Activated T-helper 9 cell treated with anti-CD3 and anti-CD28 coated beads, Interleukin-2, amount 50 U/mL, for 16 hours (primary cell): ENCODE results near the gene ZWILCH.

Experiments used
- DNase-seq: peaks from one replicate; pipeline ENCODE4 v3.0.0-alpha.2; 2020; ENCODE audit warnings: low read depth

ZWILCH gene

GRCh38 chr15:66545255-66545654 lies 40.1 kb downstream of the ZWILCH start:
- DNase-seq: no peak

GRCh38 chr15:66555685-66556084 lies 50.6 kb downstream of the ZWILCH start:
- no peak for DNase-seq

- no peak for DNase-seq
These were observed 53.1 kb downstream of the ZWILCH start for GRCh38 chr15:66558271-66558670.

GRCh38 chr15:66560856-66561525 lies 55.9 kb downstream of the ZWILCH start:
- no peak for DNase-seq

- no peak for DNase-seq
These were observed 58.0 kb downstream of the ZWILCH start for GRCh38 chr15:66563126-66563525.

- no peak for DNase-seq
These were observed 58.5 kb downstream of the ZWILCH start for GRCh38 chr15:66563566-66564110.

GRCh38 chr15:66564136-66565041 lies 59.3 kb downstream of the ZWILCH start:
- DNase-seq: no peak

- DNase-seq: no peak
These were observed 60.1 kb downstream of the ZWILCH start for GRCh38 chr15:66565141-66565641.

GRCh38 chr15:66565741-66566144 lies 60.6 kb downstream of the ZWILCH start, which contains the start of gene LCTL:
TSS of gene LCTL (minus strand) at chr15:66565998. CDS start at chr15:66565365, 633 bp downstream.
- no peak for DNase-seq

- peak; percentile 14 for DNase-seq
These were observed 61.9 kb downstream of the ZWILCH start for GRCh38 chr15:66566963-66567531.

GRCh38 chr15:66567897-66568296 lies 62.8 kb downstream of the ZWILCH start:
- no peak for DNase-seq

- no peak for DNase-seq
These were observed 64.5 kb downstream of the ZWILCH start for GRCh38 chr15:66569461-66570137.

- no peak for DNase-seq
These were observed 65.2 kb downstream of the ZWILCH start for GRCh38 chr15:66570327-66570726.

- DNase-seq: no peak
These were observed 65.8 kb downstream of the ZWILCH start for GRCh38 chr15:66570842-66571478.

- no peak for DNase-seq
These were observed 67.0 kb downstream of the ZWILCH start for GRCh38 chr15:66572146-66572545.

- DNase-seq: no peak
These were observed 68.2 kb downstream of the ZWILCH start for GRCh38 chr15:66573348-66573718.

- no peak for DNase-seq
These were observed 68.8 kb downstream of the ZWILCH start for GRCh38 chr15:66573719-66574595.

GRCh38 chr15:66574596-66574950 lies 69.4 kb downstream of the ZWILCH start:
- DNase-seq: no peak

- no peak for DNase-seq
These were observed 73.3 kb downstream of the ZWILCH start for GRCh38 chr15:66578286-66578875.

GRCh38 chr15:66580643-66581042 lies 75.5 kb downstream of the ZWILCH start:
- DNase-seq: no peak
